ENCODE data around the gene PLEKHA3. TPM values are rescaled to one million over a fixed set of nuclear protein-coding genes. Genes with fewer than 3 reads are reported as not detected.

Gene PLEKHA3
- total and polyA plus RNA-seq, 9 of the 15 experiments (the other 6 are each of a cell fraction or from before 2014, with no cell fraction given): 2.3 to 23.4 (median 10.5) TPM

DNA sequence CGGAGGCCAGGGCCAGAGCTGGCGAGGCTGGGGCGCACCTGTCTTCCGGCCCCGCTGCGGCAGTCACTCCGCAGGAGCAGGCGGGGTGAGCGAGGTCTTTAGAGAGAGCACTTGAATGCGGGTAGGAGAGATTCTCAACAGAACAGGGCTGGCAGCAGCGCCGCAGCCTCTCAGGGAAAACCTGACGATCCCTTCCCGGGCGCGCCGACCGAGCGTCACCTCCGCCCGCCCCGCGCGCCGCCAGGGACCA, 29.8 kb upstream of the PLEKHA3 start (continued):
- peak; percentile 85 for TF ChIP-seq MTA1 (IDR thresholded peaks at IDR 0.05; ENCODE audit: borderline replicate concordance)
- TF ChIP-seq ZBED1 (IDR thresholded peaks at IDR 0.05): peak; percentile 19; the same call in 1 of the 2 replicates
- TF ChIP-seq TOE1 (IDR thresholded peaks at IDR 0.05; ENCODE audit: borderline replicate concordance): 0 out of 2 replicates have a peak, but pooled peaks have one; percentile 12
- no peak for TF ChIP-seq TOE1 (CRISPR knock-in tag; IDR thresholded peaks at IDR 0.05; ENCODE audit: borderline replicate concordance, low read depth)
- 0 out of 2 replicates have a peak, but pooled peaks have one; percentile 15 for TF ChIP-seq ELF4 (CRISPR knock-in tag; IDR thresholded peaks at IDR 0.05)
- TF ChIP-seq, protein P1, sequence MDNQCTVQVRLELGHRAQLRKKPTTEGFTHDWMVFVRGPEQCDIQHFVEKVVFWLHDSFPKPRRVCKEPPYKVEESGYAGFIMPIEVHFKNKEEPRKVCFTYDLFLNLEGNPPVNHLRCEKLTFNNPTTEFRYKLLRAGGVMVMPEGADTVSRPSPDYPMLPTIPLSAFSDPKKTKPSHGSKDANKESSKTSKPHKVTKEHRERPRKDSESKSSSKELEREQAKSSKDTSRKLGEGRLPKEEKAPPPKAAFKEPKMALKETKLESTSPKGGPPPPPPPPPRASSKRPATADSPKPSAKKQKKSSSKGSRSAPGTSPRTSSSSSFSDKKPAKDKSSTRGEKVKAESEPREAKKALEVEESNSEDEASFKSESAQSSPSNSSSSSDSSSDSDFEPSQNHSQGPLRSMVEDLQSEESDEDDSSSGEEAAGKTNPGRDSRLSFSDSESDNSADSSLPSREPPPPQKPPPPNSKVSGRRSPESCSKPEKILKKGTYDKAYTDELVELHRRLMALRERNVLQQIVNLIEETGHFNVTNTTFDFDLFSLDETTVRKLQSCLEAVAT (IDR thresholded peaks at IDR 0.05): peak in 1 of 2 experiments; percentile 24; a peak in 1 of 4 replicates
- TF ChIP-seq, protein P2, sequence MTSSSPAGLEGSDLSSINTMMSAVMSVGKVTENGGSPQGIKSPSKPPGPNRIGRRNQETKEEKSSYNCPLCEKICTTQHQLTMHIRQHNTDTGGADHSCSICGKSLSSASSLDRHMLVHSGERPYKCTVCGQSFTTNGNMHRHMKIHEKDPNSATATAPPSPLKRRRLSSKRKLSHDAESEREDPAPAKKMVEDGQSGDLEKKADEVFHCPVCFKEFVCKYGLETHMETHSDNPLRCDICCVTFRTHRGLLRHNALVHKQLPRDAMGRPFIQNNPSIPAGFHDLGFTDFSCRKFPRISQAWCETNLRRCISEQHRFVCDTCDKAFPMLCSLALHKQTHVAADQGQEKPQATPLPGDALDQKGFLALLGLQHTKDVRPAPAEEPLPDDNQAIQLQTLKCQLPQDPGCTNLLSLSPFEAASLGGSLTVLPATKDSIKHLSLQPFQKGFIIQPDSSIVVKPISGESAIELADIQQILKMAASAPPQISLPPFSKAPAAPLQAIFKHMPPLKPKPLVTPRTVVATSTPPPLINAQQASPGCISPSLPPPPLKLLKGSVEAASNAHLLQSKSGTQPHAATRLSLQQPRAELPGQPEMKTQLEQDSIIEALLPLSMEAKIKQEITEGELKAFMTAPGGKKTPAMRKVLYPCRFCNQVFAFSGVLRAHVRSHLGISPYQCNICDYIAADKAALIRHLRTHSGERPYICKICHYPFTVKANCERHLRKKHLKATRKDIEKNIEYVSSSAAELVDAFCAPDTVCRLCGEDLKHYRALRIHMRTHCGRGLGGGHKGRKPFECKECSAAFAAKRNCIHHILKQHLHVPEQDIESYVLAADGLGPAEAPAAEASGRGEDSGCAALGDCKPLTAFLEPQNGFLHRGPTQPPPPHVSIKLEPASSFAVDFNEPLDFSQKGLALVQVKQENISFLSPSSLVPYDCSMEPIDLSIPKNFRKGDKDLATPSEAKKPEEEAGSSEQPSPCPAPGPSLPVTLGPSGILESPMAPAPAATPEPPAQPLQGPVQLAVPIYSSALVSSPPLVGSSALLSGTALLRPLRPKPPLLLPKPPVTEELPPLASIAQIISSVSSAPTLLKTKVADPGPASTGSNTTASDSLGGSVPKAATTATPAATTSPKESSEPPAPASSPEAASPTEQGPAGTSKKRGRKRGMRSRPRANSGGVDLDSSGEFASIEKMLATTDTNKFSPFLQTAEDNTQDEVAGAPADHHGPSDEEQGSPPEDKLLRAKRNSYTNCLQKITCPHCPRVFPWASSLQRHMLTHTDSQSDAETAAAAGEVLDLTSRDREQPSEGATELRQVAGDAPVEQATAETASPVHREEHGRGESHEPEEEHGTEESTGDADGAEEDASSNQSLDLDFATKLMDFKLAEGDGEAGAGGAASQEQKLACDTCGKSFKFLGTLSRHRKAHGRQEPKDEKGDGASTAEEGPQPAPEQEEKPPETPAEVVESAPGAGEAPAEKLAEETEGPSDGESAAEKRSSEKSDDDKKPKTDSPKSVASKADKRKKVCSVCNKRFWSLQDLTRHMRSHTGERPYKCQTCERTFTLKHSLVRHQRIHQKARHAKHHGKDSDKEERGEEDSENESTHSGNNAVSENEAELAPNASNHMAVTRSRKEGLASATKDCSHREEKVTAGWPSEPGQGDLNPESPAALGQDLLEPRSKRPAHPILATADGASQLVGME (CRISPR knock-in tag; IDR thresholded peaks at IDR 0.05): no peak
- TF ChIP-seq LCOR (CRISPR knock-in tag; IDR thresholded peaks at IDR 0.05): peak; percentile 51; the same call in 1 of the 2 replicates
- TF ChIP-seq MCM7 (IDR thresholded peaks at IDR 0.05): no peak
- TF ChIP-seq, protein P3, sequence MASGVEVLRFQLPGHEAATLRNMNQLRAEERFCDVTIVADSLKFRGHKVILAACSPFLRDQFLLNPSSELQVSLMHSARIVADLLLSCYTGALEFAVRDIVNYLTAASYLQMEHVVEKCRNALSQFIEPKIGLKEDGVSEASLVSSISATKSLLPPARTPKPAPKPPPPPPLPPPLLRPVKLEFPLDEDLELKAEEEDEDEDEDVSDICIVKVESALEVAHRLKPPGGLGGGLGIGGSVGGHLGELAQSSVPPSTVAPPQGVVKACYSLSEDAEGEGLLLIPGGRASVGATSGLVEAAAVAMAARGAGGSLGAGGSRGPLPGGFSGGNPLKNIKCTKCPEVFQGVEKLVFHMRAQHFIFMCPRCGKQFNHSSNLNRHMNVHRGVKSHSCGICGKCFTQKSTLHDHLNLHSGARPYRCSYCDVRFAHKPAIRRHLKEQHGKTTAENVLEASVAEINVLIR (CRISPR knock-in tag; IDR thresholded peaks at IDR 0.05): peak; percentile 73; the same call in 1 of the 2 replicates
- TF ChIP-seq SIN3A (IDR thresholded peaks at IDR 0.05; ENCODE audit: borderline replicate concordance in 2 of 2, control insufficient read depth in 1 of 2, low read depth in 2 of 2, low read length in 2 of 2): peak; percentile 70 to 95; a peak in 3 of 4 replicates
- peak; percentile 19 for TF ChIP-seq EP400 (IDR thresholded peaks at IDR 0.05)
- TF ChIP-seq NR2C1 (IDR thresholded peaks at IDR 0.05): no peak
- TF ChIP-seq NR2C1 (tag; IDR thresholded peaks at IDR 0.05): no peak
- peak; percentile 33; the same call in 1 of the 2 replicates for TF ChIP-seq ATF1 (CRISPR knock-in tag; IDR thresholded peaks at IDR 0.05)
- peak; percentile 88; the same call in 1 of the 2 replicates for TF ChIP-seq ATF1 (tag; IDR thresholded peaks at IDR 0.05)
- 0 out of 2 replicates have a peak, but pooled peaks have one; percentile 8 for TF ChIP-seq NFRKB (IDR thresholded peaks at IDR 0.05; ENCODE audit: low read depth)
- peak; percentile 95 for TF ChIP-seq CREM (IDR thresholded peaks at IDR 0.05; ENCODE audit: low read depth)
- TF ChIP-seq, protein P4, sequence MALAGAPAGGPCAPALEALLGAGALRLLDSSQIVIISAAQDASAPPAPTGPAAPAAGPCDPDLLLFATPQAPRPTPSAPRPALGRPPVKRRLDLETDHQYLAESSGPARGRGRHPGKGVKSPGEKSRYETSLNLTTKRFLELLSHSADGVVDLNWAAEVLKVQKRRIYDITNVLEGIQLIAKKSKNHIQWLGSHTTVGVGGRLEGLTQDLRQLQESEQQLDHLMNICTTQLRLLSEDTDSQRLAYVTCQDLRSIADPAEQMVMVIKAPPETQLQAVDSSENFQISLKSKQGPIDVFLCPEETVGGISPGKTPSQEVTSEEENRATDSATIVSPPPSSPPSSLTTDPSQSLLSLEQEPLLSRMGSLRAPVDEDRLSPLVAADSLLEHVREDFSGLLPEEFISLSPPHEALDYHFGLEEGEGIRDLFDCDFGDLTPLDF (CRISPR knock-in tag; IDR thresholded peaks at IDR 0.05): peak; percentile 70; the same call in 1 of the 2 replicates
- 0 out of 2 replicates have a peak, but pooled peaks have one; percentile 46 for TF ChIP-seq ZNF12 (CRISPR knock-in tag; IDR thresholded peaks at IDR 0.05)
- no peak for TF ChIP-seq RNF2 (IDR thresholded peaks at IDR 0.05)
- no peak for TF ChIP-seq TARDBP (IDR thresholded peaks at IDR 0.05)
- TF ChIP-seq FOXP1 (CRISPR knock-in tag; IDR thresholded peaks at IDR 0.05): peak; percentile 78; the same call in 1 of the 2 replicates
